ENCODE data around the gene PHRF1. TPM values are rescaled to one million over a fixed set of nuclear protein-coding genes. Genes with fewer than 3 reads are reported as not detected.
A peak's percentile ranks its signal among the peaks of the same experiment; 100 is the strongest.

Gene PHRF1
- total and polyA plus RNA-seq, 8 donors, result 11.2 to 39.3 (median 14.8) TPM

GRCh38 chr11:581342-581741 is 5.1 kb downstream of the PHRF1 start:
- DNase-seq (peak in 1 of 6 donors; percentile 49), ATAC-seq (no peak), FAIRE-seq (no peak)
- 79 to 84% methylated on average over 14 of the region's 14 CpGs for WGBS, 2 donors
- TF ChIP-seq, protein P1, sequence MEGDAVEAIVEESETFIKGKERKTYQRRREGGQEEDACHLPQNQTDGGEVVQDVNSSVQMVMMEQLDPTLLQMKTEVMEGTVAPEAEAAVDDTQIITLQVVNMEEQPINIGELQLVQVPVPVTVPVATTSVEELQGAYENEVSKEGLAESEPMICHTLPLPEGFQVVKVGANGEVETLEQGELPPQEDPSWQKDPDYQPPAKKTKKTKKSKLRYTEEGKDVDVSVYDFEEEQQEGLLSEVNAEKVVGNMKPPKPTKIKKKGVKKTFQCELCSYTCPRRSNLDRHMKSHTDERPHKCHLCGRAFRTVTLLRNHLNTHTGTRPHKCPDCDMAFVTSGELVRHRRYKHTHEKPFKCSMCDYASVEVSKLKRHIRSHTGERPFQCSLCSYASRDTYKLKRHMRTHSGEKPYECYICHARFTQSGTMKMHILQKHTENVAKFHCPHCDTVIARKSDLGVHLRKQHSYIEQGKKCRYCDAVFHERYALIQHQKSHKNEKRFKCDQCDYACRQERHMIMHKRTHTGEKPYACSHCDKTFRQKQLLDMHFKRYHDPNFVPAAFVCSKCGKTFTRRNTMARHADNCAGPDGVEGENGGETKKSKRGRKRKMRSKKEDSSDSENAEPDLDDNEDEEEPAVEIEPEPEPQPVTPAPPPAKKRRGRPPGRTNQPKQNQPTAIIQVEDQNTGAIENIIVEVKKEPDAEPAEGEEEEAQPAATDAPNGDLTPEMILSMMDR (IDR thresholded peaks at IDR 0.05), result no peak
- Histone ChIP-seq H3K9me3 (no peaks in the 10 kb centered on the region), H3K4me1 (peaks cover 22 to 33% (median 28%) of the 10 kb centered on the region in 3 donors), H3K4me3 (no peak overlapping the region), H3K36me3 (peaks cover 0 to 12% (median 4%) of the 10 kb centered on the region in 3 donors), H3K27ac (no peak overlapping the region), H3K27me3 (no peaks in the 10 kb centered on the region)
- intact Hi-C loops (cut with DNase I), result no loop called here

GRCh38 chr11:581752-582151 is 5.5 kb downstream of the PHRF1 start:
- H3K4me1 ChIP-seq, result peaks cover 22 to 33% (median 28%) of the 10 kb centered on the region in 3 donors
- ATAC-seq (no peak), FAIRE-seq (no peak), DNase-seq (peak in 1 of 6 donors; percentile 58)
- H3K4me3 ChIP-seq, result no peak overlapping the region
- TF ChIP-seq, protein P1 (IDR thresholded peaks at IDR 0.05), result no peak
- H3K27ac ChIP-seq, result no peak overlapping the region
- no peaks in the 10 kb centered on the region for H3K27me3 ChIP-seq
- no peaks in the 10 kb centered on the region for H3K9me3 ChIP-seq
- H3K36me3 ChIP-seq, result peaks cover 0 to 12% (median 5%) of the 10 kb centered on the region in 3 donors
- intact Hi-C loops (cut with DNase I), result no loop called here
- WGBS, 2 donors, result 76 to 82% methylated on average over 17 of the region's 17 CpGs

DNA sequence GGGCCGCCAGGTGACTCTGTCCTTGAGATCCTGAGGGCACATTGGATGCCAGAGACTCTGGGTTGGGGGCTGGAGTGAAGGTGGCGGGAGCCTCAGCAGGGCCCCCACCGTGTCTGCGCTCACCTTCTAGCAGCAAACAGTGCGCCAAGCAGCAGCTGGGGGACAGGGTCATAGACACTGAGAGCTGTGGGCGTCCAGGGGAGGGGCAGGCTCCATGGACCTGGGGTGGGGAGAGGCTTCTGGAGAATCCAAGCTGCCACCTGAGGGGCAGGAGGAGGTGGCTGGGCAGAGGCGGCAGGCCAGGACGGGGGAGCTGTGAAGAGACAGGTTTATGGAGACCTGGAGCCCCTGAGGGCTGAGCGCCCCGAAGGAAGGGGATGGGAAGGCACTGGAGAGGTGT is 8.0 kb downstream of the PHRF1 start:
- Histone ChIP-seq H3K36me3 (peaks cover 0 to 21% (median 12%) of the 10 kb centered on the region in 3 donors), H3K4me3 (no peak overlapping the region), H3K4me1 (peaks cover 7 to 14% (median 11%) of the 10 kb centered on the region in 3 donors), H3K9me3 (no peaks in the 10 kb centered on the region), H3K27me3 (no peaks in the 10 kb centered on the region), H3K27ac (no peak overlapping the region)
- ATAC-seq, result no peak
- 88 to 90% methylated on average over 10 of the region's 10 CpGs for WGBS, 2 donors
- DNase-seq, result peak in 1 of 6 donors; percentile 60
- FAIRE-seq, result no peak
- intact Hi-C loops (cut with DNase I), result no loop called here
- TF ChIP-seq, protein P1 (IDR thresholded peaks at IDR 0.05), result no peak

DNA sequence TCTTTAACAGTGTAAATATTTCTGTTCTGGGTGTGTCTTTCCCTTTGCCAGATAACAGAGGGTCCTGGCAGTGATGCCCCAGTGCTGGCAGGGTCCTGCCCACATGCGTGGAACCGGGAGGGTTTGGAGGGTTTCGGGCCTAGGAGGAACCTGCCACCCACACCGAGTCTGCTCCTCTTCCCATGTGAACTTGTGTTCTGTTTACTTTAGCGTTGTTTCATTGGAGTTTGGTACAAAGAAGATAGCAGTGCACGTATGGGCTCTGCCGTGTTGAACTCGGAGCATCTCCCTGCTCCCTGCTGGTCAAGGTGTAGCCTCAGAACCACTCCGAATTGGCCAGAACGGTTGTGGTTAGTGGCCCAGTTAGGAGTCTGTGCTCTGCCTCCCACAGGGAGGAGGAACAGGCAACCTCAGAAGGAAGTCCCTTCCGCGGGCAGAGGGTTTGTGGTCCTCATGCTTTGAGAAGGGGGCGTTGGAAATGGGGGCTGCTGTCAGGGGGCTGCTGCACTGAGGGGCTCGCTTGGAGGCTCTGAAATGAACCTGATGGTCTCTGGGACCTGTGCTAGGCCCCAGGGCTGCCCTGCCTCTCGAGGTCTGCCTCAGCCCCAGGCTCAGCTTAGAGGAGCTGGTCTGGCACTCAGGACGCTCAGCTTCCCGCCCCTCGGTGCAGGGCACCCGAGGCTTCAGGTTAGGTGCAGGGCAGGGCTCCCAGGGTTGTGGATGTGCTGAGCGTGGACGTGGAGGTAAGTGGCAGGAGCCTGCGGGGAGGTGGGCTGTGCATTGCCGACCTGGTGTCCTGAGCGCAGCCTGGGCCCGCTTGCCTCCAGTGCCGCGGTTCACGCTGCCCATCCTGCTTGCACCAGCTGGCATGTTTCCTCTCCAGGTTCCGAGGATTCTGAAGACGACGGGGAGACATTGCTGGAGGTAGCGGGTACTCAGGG is 10.4 kb downstream of the PHRF1 start:
- DNase-seq, result peak in 2 of 6 donors; percentile 13 to 52
- intact Hi-C loops (cut with DNase I), result no loop called here
- Histone ChIP-seq H3K27me3 (no peaks in the 10 kb centered on the region), H3K9me3 (no peaks in the 10 kb centered on the region), H3K27ac (no peak overlapping the region), H3K4me1 (no peaks in the 10 kb centered on the region), H3K4me3 (no peak overlapping the region), H3K36me3 (peaks cover 0 to 35% (median 12%) of the 10 kb centered on the region in 3 donors)
- TF ChIP-seq, protein P1 (IDR thresholded peaks at IDR 0.05), result no peak
- no peak for ATAC-seq
- FAIRE-seq, result no peak
- 86 to 87% methylated on average over 32 of the region's 32 CpGs for WGBS, 2 donors

Data from pancreas (tissue), 10 donors.